Glutamatergic neuron (in vitro differentiated cells): Measurements from ENCODE around the gene NAMPT. TPM values are rescaled to one million over a fixed set of nuclear protein-coding genes. Genes with fewer than 3 reads are reported as not detected.

Experiments
- DNase-seq: peaks from one replicate; pipeline ENCODE4 v3.0.0; 2022
- H3K27ac Mint-ChIP-seq: one replicate; pipeline ENCODE4 v1.8.0; 2020; ENCODE audit warnings: mild to moderate bottlenecking, mixed read lengths, inconsistent platforms; ENCODE audit not compliant: unreplicated experiment
- H3K27me3 Mint-ChIP-seq: one replicate; pipeline ENCODE4 v1.8.0; 2020; ENCODE audit warnings: mild to moderate bottlenecking, moderate library complexity, mixed read lengths, inconsistent platforms; ENCODE audit not compliant: unreplicated experiment
- H3K36me3 Mint-ChIP-seq: one replicate; pipeline ENCODE4 v1.8.0; 2020; ENCODE audit warnings: mild to moderate bottlenecking, mixed read lengths, inconsistent platforms; ENCODE audit not compliant: unreplicated experiment
- H3K4me1 Mint-ChIP-seq: one replicate; pipeline ENCODE4 v1.8.0; 2020; ENCODE audit warnings: mild to moderate bottlenecking, low read depth, mixed read lengths, inconsistent platforms; ENCODE audit not compliant: unreplicated experiment
- H3K4me3 Mint-ChIP-seq: one replicate; pipeline ENCODE4 v1.8.0; 2020; ENCODE audit warnings: mild to moderate bottlenecking, mixed read lengths, inconsistent platforms; ENCODE audit not compliant: unreplicated experiment
- H3K9me3 Mint-ChIP-seq: one replicate; pipeline ENCODE4 v1.8.0; 2020; ENCODE audit warnings: mild to moderate bottlenecking, moderate library complexity, mixed read lengths, inconsistent platforms; ENCODE audit not compliant: unreplicated experiment
- CTCF ChIP-seq: fragments of 200-600 bp; sonication (generic); IDR thresholded peaks from one replicate; pipeline ENCODE4 v1.5.0; 2021; ENCODE audit not compliant: partially characterized antibody, unreplicated experiment
- long read RNA-seq: library from polyadenylated mRNA; unstranded; transcript quantifications from one replicate; pipeline ENCODE4 v2.0.0, GENCODE V29; 2020; ENCODE audit not compliant: unreplicated experiment
- total RNA-seq: library from RNA; stranded (reverse); fragmentation: NEBNext Ultra II Directional; extraction: Animal tissue kit (Norgen Biotek cat#: 25700); gene quantifications from one replicate; pipeline ENCODE4 v1.2.1, GENCODE V29; 2021; ENCODE audit not compliant: unreplicated experiment

The NAMPT gene
- 48.4 TPM for total RNA-seq
- long read RNA-seq, full-length matches to known transcripts: 16 of 19 reads
- long read RNA-seq, partial matches to known transcripts: 2 of 19 reads
- long read RNA-seq, other reads (novel, unspliced or antisense): 1 of 19 reads

- DNase-seq: no peak
- H3K4me1 Mint-ChIP-seq: peaks cover 20% of the 10 kb centered on the region
- peak within 1 kb of the TSS; percentile 98 for H3K4me3 Mint-ChIP-seq
- peaks cover 11% of the 10 kb centered on the region for H3K27me3 Mint-ChIP-seq
- TF ChIP-seq CTCF: no peak
- H3K36me3 Mint-ChIP-seq: no peaks in the 10 kb centered on the region
- H3K9me3 Mint-ChIP-seq: peaks cover 6% of the 10 kb centered on the region
- H3K27ac Mint-ChIP-seq: peak within 1 kb of the TSS; percentile 98
These were observed at the start of gene NAMPT for GRCh38 chr7:106284714-106285050. Gene NAMPT (minus strand): TSS chr7:106284983. CDS start chr7:106284884, 99 bp downstream.

- Mint-ChIP-seq H3K4me1 (no peaks in the 10 kb centered on the region), H3K27me3 (no peaks in the 10 kb centered on the region), H3K4me3 (no peak overlapping the region), H3K27ac (no peak overlapping the region), H3K36me3 (peaks cover under 1% of the 10 kb centered on the region), H3K9me3 (no peaks in the 10 kb centered on the region)
- no peak for DNase-seq
- TF ChIP-seq CTCF: no peak
These were observed 47.4 kb upstream of the NAMPT start for GRCh38 chr7:106332201-106332600.

- no peaks in the 10 kb centered on the region for H3K27me3 Mint-ChIP-seq
- H3K9me3 Mint-ChIP-seq: no peaks in the 10 kb centered on the region
- no peak overlapping the region for H3K27ac Mint-ChIP-seq
- no peaks in the 10 kb centered on the region for H3K36me3 Mint-ChIP-seq
- H3K4me3 Mint-ChIP-seq: no peak overlapping the region
- H3K4me1 Mint-ChIP-seq: no peaks in the 10 kb centered on the region
- DNase-seq: no peak
- TF ChIP-seq CTCF: no peak
These were observed 46.8 kb upstream of the NAMPT start for GRCh38 chr7:106331441-106332175.

- Mint-ChIP-seq H3K4me3 (no peak overlapping the region), H3K27ac (no peak overlapping the region), H3K27me3 (no peaks in the 10 kb centered on the region), H3K36me3 (no peaks in the 10 kb centered on the region), H3K9me3 (no peaks in the 10 kb centered on the region), H3K4me1 (no peaks in the 10 kb centered on the region)
- no peak for TF ChIP-seq CTCF
- DNase-seq: no peak
These were observed 45.4 kb upstream of the NAMPT start for GRCh38 chr7:106329971-106330733.

GRCh38 chr7:106329408-106329807 is 44.6 kb upstream of the NAMPT start:
- no peaks in the 10 kb centered on the region for H3K27me3 Mint-ChIP-seq
- H3K9me3 Mint-ChIP-seq: peaks cover 1% of the 10 kb centered on the region
- no peak for TF ChIP-seq CTCF
- no peaks in the 10 kb centered on the region for H3K4me1 Mint-ChIP-seq
- H3K27ac Mint-ChIP-seq: no peak overlapping the region
- H3K36me3 Mint-ChIP-seq: no peaks in the 10 kb centered on the region
- no peak overlapping the region for H3K4me3 Mint-ChIP-seq
- no peak for DNase-seq
